Smooth muscle cell (in vitro differentiated cells): ENCODE measurements around the gene PPP1R8. TPM values are rescaled to one million over a fixed set of nuclear protein-coding genes. Genes with fewer than 3 reads are reported as not detected.

Experiments
- DNase-seq: peaks from one replicate; lab custom pipeline; 2025; ENCODE audit not compliant: unreplicated experiment; lab: John Stamatoyannopoulos, UW
- H2AFZ ChIP-seq: fragments of 200-600 bp; sonication (generic); 2 replicates; pipeline ENCODE4 v1.6.0; 2016; ENCODE audit warnings: antibody characterized with exemption, low read depth, mild to moderate bottlenecking
- H3F3A ChIP-seq: fragments of 200-600 bp; sonication (generic); 2 replicates; pipeline ENCODE4 v1.6.0; 2017; ENCODE audit warnings: antibody characterized with exemption, low read depth
- H3K27ac ChIP-seq: fragments of 200-600 bp; sonication (generic); 2 replicates; pipeline ENCODE4 v1.5.1; 2016; ENCODE audit warnings: low read depth, mild to moderate bottlenecking
- H3K27me3 ChIP-seq: fragments of 200-600 bp; sonication (generic); 2 replicates; pipeline ENCODE4 v1.6.1; 2016; ENCODE audit warnings: low read depth, mild to moderate bottlenecking
- H3K36me3 ChIP-seq: fragments of 200-600 bp; sonication (generic); 2 replicates; pipeline ENCODE4 v1.5.1; 2016; ENCODE audit warnings: low read depth
- H3K4me1 ChIP-seq: fragments of 200-600 bp; sonication (generic); 2 replicates; pipeline ENCODE4 v1.5.1; 2016; ENCODE audit warnings: low read depth
- H3K4me2 ChIP-seq: fragments of 200-600 bp; sonication (generic); 2 replicates; pipeline ENCODE4 v1.6.0; 2016; ENCODE audit warnings: mild to moderate bottlenecking
- H3K4me3 ChIP-seq: fragments of 200-600 bp; sonication (generic); 2 replicates; pipeline ENCODE4 v1.5.1; 2016; ENCODE audit warnings: mild to moderate bottlenecking
- H3K79me2 ChIP-seq: fragments of 200-600 bp; sonication (generic); 2 replicates; pipeline ENCODE4 v1.6.0; 2016; ENCODE audit warnings: low read depth, mild to moderate bottlenecking
- H3K9ac ChIP-seq: fragments of 200-600 bp; sonication (generic); 2 replicates; pipeline ENCODE4 v1.6.0; 2016; ENCODE audit warnings: low read depth
- H3K9me3 ChIP-seq: fragments of 200-600 bp; sonication (generic); replicated peaks from 2 replicates; pipeline ENCODE4 v1.5.1; 2016; ENCODE audit warnings: low read depth
- H4K20me1 ChIP-seq: fragments of 200-600 bp; sonication (generic); 2 replicates; pipeline ENCODE4 v1.6.0; 2016; ENCODE audit warnings: low read depth
- WGBS: methylation state at CpG from one replicate; pipeline ENCODE4 v1.1.7; 2016; ENCODE audit warnings: low lambda C conversion rate; 5-methylcytosine and 5-hydroxymethylcytosine counted together
- polyA plus RNA-seq: library from polyadenylated mRNA; unstranded; fragments of >200 nt; fragmentation: Nextera tagmentation; extraction: Ambion mirVana; gene quantifications from 2 replicates; pipeline ENCODE4 v1.2.1, GENCODE V29; 2016
- total RNA-seq: library from RNA; depleted of rRNA; stranded (reverse); fragments of >200 nt; gene quantifications from 2 replicates; pipeline ENCODE4 v1.2.3, GENCODE V29; 2014
- TF ChIP-seq, protein P1 (sequence below): fragments of 200-600 bp; sonication (generic); IDR thresholded peaks from 2 replicates; pipeline ENCODE4 v1.5.1; 2017; ENCODE audit warnings: borderline replicate concordance, mild to moderate bottlenecking, antibody characterized with exemption; ENCODE audit not compliant: insufficient read depth, poor library complexity, severe bottlenecking

Gene PPP1R8
- total and polyA plus RNA-seq, 2 experiments from 2014 or later, result 14.4 to 36.4 TPM

DNA sequence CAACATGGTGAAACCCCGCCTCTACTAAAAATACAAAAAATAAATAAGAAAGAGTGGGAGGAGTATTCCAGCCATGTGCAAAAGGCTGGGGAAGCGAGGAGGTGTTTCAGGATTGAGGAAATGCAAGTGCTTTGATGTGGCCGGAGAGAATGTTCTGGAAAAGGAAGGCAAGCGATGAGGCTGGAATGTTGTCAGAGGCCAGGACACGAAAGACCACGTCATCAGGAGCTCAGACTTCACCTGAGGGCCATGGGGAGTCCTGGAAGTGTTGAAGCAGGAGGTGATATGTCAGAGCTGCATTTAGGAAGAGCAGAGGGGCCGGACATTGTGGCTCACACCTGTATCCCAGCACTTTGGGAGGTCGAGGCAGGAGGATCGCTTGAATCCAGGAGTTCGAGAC, 30.9 kb downstream of the PPP1R8 start:
- 82% methylated on average over 10 of the region's 10 CpGs for WGBS
- no peaks in the 10 kb centered on the region for H3F3A ChIP-seq
- H3K4me3 ChIP-seq, result no peak overlapping the region
- TF ChIP-seq, protein P1, sequence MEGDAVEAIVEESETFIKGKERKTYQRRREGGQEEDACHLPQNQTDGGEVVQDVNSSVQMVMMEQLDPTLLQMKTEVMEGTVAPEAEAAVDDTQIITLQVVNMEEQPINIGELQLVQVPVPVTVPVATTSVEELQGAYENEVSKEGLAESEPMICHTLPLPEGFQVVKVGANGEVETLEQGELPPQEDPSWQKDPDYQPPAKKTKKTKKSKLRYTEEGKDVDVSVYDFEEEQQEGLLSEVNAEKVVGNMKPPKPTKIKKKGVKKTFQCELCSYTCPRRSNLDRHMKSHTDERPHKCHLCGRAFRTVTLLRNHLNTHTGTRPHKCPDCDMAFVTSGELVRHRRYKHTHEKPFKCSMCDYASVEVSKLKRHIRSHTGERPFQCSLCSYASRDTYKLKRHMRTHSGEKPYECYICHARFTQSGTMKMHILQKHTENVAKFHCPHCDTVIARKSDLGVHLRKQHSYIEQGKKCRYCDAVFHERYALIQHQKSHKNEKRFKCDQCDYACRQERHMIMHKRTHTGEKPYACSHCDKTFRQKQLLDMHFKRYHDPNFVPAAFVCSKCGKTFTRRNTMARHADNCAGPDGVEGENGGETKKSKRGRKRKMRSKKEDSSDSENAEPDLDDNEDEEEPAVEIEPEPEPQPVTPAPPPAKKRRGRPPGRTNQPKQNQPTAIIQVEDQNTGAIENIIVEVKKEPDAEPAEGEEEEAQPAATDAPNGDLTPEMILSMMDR, result no peak
- H3K4me2 ChIP-seq, result no peak overlapping the region
- no peaks in the 10 kb centered on the region for H3K79me2 ChIP-seq
- no peaks in the 10 kb centered on the region for H3K9me3 ChIP-seq
- H3K36me3 ChIP-seq, result no peaks in the 10 kb centered on the region
- peaks cover 3% of the 10 kb centered on the region for H3K4me1 ChIP-seq
- H4K20me1 ChIP-seq, result no peaks in the 10 kb centered on the region
- DNase-seq, result no peak
- no peak overlapping the region for H2AFZ ChIP-seq
- no peaks in the 10 kb centered on the region for H3K27me3 ChIP-seq
- no peak overlapping the region for H3K27ac ChIP-seq
- no peak overlapping the region for H3K9ac ChIP-seq

DNA sequence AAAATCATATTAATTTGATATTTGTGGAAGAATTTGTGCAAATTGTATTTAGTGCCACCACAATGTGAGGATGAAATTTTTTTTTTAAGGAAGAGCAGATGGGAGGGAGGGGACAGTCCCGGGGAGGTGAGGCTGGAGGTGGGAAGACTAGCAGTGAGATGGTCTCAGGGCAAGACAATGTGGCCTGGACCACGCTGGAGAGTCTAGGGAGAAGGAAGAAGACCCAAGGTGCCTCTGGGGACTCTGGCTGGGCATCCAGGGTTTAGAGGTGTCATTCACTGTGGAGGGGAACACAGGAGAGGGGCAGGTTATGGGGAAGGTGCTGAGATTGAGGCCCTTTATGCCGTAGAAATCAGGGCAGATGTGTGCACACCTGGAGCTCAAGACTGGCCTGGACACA, 31.4 kb downstream of the PPP1R8 start:
- Histone ChIP-seq H3K27ac (no peak overlapping the region), H3K4me1 (peaks cover 3% of the 10 kb centered on the region), H2AFZ (no peak overlapping the region), H3K9ac (no peak overlapping the region), H3K36me3 (no peaks in the 10 kb centered on the region), H3F3A (no peaks in the 10 kb centered on the region), H3K27me3 (no peaks in the 10 kb centered on the region), H3K4me3 (no peak overlapping the region), H3K9me3 (no peaks in the 10 kb centered on the region), H3K4me2 (no peak overlapping the region), H4K20me1 (no peaks in the 10 kb centered on the region), H3K79me2 (no peaks in the 10 kb centered on the region)
- 96% methylated on average over 3 of the region's 3 CpGs for WGBS
- TF ChIP-seq, protein P1, result no peak
- no peak for DNase-seq

DNA sequence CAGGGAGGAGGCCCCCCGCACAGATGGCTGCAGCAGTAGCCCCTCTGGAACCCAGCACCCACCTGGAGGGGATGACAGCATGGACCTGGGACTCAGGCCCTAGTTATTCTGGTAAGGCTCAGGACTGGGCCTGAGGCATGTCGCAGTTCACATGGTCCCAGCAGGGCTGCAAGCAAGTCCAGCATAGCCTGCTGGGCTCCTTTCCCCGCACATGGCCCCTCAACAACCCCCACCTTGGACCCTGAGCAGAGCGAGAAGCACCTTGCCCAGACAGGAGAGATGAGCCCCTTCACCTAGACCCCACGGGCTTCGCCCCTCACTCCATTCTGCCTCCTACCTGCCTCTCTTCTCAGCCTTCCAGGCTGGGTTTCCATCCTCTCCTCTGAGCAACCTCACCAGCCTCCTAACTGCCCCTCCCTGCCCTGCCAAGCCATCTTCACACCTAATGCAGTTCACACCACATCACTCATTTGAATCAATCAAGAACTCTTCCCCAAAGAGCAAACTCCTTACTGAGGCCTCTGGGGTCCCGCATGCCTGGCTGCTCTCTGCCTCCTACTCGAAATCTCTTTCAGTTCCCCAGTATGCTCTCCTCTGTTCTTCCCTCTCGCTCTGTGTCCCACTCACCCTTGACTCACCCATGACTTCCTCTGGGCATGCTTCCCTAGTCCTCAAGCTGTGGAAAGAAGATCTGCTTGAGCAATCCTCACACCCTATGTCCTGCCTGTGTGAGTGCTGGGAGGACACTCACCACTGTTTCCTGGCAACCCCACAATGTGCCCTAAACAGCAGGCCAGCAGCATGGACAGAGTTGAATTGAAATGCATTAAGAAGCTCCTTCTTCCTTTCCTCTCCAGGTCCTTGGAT, 32.3 kb downstream of the PPP1R8 start:
- Histone ChIP-seq H3K9ac (peak overlapping the region; percentile 87), H3K9me3 (no peaks in the 10 kb centered on the region), H3K4me1 (peaks cover 3% of the 10 kb centered on the region), H3K36me3 (no peaks in the 10 kb centered on the region), H3F3A (no peaks in the 10 kb centered on the region), H4K20me1 (no peaks in the 10 kb centered on the region), H3K27me3 (no peaks in the 10 kb centered on the region), H3K4me2 (peak overlapping the region; percentile 51), H3K4me3 (no peak overlapping the region), H3K27ac (peak overlapping the region; percentile 92), H2AFZ (peak overlapping the region; percentile 77), H3K79me2 (no peaks in the 10 kb centered on the region)
- 72% methylated on average over 9 of the region's 9 CpGs for WGBS
- DNase-seq, result peak; percentile 22
- TF ChIP-seq, protein P1, result no peak
